ENCODE results near the gene BLM. TPM values are rescaled to one million over a fixed set of nuclear protein-coding genes. Genes with fewer than 3 reads are reported as not detected.

BLM gene
- total RNA-seq, 1 experiment from 2014 or later = 24.6 TPM

DNA sequence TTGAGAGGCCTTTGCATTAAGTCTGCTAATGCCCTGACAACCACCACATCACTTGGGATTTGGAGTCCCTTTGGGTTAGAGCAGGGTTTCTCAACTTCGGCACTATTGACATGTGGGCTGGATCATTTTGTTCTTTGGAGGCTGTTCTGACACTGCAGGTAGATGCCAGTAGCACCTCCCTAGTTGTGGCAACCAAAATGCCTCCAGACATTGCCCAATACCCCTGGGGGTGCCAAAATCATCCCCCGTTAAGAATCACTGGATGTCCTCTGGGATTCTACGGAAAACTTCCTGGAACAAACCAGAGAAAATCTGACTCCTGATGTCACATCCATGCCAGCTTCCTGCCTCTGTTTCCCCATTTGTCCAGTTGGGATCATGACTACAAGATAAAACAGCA is 37.2 kb upstream of the BLM start:
- H3K9ac ChIP-seq (ENCODE audit: low read length) = no peak overlapping the region
- DNase-seq (ENCODE audit: low read depth, low spot score) = no peak
- H3K9me2 ChIP-seq (ENCODE audit: insufficient read depth) = no peaks in the 10 kb centered on the region
- no peaks in the 10 kb centered on the region for H4K20me1 ChIP-seq (ENCODE audit: insufficient read depth)
- no peak for ATAC-seq
- H3K4me2 ChIP-seq (ENCODE audit: low read length) = no peak overlapping the region
- ChIA-PET POLR2A (no interaction called here), CTCF (no interaction called here), RAD21 (ENCODE audit: low non-redundant PET in 1 of 2, low total read pairs in 2 of 2, uncharacterized antibody in 2 of 2, unreplicated experiment in 2 of 2) (no interaction called here)
- H3K4me3 ChIP-seq (replicated peaks in 1 of 2; ENCODE audit: low read depth in 1 of 2, low read length in 2 of 2) = no peak overlapping the region
- no TSS peak for BruUV-seq (replicated peaks)
- no peak overlapping the region for H3K27ac ChIP-seq (ENCODE audit: low read depth, low read length)
- H3K27me3 ChIP-seq (ENCODE audit: insufficient read depth, low read length) = no peaks in the 10 kb centered on the region
- H3K36me3 ChIP-seq (ENCODE audit: control insufficient read depth in 1 of 2, insufficient read depth in 2 of 2, low read length in 2 of 2) = no peaks in the 10 kb centered on the region
- intact Hi-C loops (cut with micrococcal nuclease) = no loop called here
- H3K9me3 ChIP-seq (ENCODE audit: control insufficient read depth in 1 of 2, insufficient read depth in 1 of 2, low read depth in 1 of 2, low read length in 2 of 2) = no peaks in the 10 kb centered on the region
- H2AFZ ChIP-seq (ENCODE audit: low read depth, low read length, poor library complexity, severe bottlenecking) = no peak overlapping the region
- peaks cover 0 to 17% of the 10 kb centered on the region in 2 experiments; a peak in 1 of 4 replicates for H3K4me1 ChIP-seq (ENCODE audit: control insufficient read depth in 1 of 2, insufficient read depth in 2 of 2, low read length in 2 of 2)
- TF ChIP-seq CBX3 (IDR thresholded peaks at IDR 0.05; ENCODE audit: low read depth) = no peak
- no peak for TF ChIP-seq EZH2phosphoT487 (IDR thresholded peaks at IDR 0.05; ENCODE audit: borderline replicate concordance)
- no peak for TF ChIP-seq ZNF274 (IDR thresholded peaks at IDR 0.05; ENCODE audit: low read depth, low read length)
- TF ChIP-seq, protein P1, sequence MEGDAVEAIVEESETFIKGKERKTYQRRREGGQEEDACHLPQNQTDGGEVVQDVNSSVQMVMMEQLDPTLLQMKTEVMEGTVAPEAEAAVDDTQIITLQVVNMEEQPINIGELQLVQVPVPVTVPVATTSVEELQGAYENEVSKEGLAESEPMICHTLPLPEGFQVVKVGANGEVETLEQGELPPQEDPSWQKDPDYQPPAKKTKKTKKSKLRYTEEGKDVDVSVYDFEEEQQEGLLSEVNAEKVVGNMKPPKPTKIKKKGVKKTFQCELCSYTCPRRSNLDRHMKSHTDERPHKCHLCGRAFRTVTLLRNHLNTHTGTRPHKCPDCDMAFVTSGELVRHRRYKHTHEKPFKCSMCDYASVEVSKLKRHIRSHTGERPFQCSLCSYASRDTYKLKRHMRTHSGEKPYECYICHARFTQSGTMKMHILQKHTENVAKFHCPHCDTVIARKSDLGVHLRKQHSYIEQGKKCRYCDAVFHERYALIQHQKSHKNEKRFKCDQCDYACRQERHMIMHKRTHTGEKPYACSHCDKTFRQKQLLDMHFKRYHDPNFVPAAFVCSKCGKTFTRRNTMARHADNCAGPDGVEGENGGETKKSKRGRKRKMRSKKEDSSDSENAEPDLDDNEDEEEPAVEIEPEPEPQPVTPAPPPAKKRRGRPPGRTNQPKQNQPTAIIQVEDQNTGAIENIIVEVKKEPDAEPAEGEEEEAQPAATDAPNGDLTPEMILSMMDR (IDR thresholded peaks at IDR 0.05 in 2 of 3, conservative IDR thresholded peaks at IDR 0.05 in 1 of 3; ENCODE audit: borderline replicate concordance in 1 of 3, insufficient read depth in 1 of 3, low read depth in 2 of 3, low read length in 2 of 3) = no peak
- TF ChIP-seq CEBPB (IDR thresholded peaks at IDR 0.05; ENCODE audit: low read depth) = no peak
- no peaks in the 10 kb centered on the region for H3K79me2 ChIP-seq (ENCODE audit: insufficient read depth, low read length)

DNA sequence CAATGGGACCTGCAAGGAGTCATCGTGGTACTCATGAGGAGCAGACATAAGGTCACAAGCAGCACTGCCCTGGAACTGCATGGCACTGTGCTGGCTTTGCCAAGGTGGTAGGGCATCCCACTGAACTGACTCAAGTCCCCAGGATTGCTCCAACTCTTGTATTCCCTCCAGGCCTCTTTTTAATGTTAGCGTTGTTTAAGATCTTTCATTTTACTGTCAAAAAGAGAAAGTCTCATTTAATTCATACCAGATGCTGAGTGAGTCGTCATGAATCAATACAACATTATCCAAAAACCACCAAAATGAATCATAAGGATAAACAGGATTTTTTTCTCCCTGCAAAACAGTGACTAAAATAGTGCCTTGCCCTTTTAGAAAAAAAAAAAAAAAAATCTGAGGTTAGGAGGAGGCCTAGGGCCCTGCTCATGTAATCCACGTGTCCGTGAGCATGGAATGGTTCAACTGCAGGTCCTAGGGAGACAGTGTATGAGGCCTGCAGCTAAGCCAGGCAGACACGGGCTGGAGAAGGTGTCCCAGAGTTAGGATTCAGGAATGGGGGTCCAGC is 36.7 kb upstream of the BLM start:
- H3K27ac ChIP-seq (ENCODE audit: low read depth, low read length) = no peak overlapping the region
- no peaks in the 10 kb centered on the region for H3K79me2 ChIP-seq (ENCODE audit: insufficient read depth, low read length)
- no peak overlapping the region for H3K4me2 ChIP-seq (ENCODE audit: low read length)
- ChIA-PET POLR2A (no interaction called here), CTCF (no interaction called here), RAD21 (ENCODE audit: low non-redundant PET in 1 of 2, low total read pairs in 2 of 2, uncharacterized antibody in 2 of 2, unreplicated experiment in 2 of 2) (no interaction called here)
- H3K27me3 ChIP-seq (ENCODE audit: insufficient read depth, low read length) = no peaks in the 10 kb centered on the region
- TF ChIP-seq FOSL1 (IDR thresholded peaks at IDR 0.05; ENCODE audit: low read depth) (no peak), SIN3A (IDR thresholded peaks at IDR 0.05; ENCODE audit: low read depth) (no peak), ELF1 (IDR thresholded peaks at IDR 0.05; ENCODE audit: borderline replicate concordance, low read depth) (no peak), EZH2 (IDR thresholded peaks at IDR 0.05) (no peak), ZFX (IDR thresholded peaks at IDR 0.05) (no peak), JUND (IDR thresholded peaks at IDR 0.05) (no peak), POLR2AphosphoS5 (IDR thresholded peaks at IDR 0.05; ENCODE audit: low read depth, low read length) (no peak), YY1 (IDR thresholded peaks at IDR 0.05; ENCODE audit: extremely low read depth, insufficient replicate concordance, low read depth, low read length) (no peak)
- TF ChIP-seq, protein P2, sequence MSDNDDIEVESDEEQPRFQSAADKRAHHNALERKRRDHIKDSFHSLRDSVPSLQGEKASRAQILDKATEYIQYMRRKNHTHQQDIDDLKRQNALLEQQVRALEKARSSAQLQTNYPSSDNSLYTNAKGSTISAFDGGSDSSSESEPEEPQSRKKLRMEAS (IDR thresholded peaks at IDR 0.05) = no peak
- TF ChIP-seq, protein P3, sequence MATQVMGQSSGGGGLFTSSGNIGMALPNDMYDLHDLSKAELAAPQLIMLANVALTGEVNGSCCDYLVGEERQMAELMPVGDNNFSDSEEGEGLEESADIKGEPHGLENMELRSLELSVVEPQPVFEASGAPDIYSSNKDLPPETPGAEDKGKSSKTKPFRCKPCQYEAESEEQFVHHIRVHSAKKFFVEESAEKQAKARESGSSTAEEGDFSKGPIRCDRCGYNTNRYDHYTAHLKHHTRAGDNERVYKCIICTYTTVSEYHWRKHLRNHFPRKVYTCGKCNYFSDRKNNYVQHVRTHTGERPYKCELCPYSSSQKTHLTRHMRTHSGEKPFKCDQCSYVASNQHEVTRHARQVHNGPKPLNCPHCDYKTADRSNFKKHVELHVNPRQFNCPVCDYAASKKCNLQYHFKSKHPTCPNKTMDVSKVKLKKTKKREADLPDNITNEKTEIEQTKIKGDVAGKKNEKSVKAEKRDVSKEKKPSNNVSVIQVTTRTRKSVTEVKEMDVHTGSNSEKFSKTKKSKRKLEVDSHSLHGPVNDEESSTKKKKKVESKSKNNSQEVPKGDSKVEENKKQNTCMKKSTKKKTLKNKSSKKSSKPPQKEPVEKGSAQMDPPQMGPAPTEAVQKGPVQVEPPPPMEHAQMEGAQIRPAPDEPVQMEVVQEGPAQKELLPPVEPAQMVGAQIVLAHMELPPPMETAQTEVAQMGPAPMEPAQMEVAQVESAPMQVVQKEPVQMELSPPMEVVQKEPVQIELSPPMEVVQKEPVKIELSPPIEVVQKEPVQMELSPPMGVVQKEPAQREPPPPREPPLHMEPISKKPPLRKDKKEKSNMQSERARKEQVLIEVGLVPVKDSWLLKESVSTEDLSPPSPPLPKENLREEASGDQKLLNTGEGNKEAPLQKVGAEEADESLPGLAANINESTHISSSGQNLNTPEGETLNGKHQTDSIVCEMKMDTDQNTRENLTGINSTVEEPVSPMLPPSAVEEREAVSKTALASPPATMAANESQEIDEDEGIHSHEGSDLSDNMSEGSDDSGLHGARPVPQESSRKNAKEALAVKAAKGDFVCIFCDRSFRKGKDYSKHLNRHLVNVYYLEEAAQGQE (IDR thresholded peaks at IDR 0.05; ENCODE audit: low read depth) = no peak
- H3K9me2 ChIP-seq (ENCODE audit: insufficient read depth) = no peaks in the 10 kb centered on the region
- no peak overlapping the region for H3K4me3 ChIP-seq (replicated peaks in 1 of 2; ENCODE audit: low read depth in 1 of 2, low read length in 2 of 2)
- no peak overlapping the region for H2AFZ ChIP-seq (ENCODE audit: low read depth, low read length, poor library complexity, severe bottlenecking)
- peaks cover 0 to 17% of the 10 kb centered on the region in 2 experiments; a peak in 1 of 4 replicates for H3K4me1 ChIP-seq (ENCODE audit: control insufficient read depth in 1 of 2, insufficient read depth in 2 of 2, low read length in 2 of 2)
- no peaks in the 10 kb centered on the region for H3K9me3 ChIP-seq (ENCODE audit: control insufficient read depth in 1 of 2, insufficient read depth in 1 of 2, low read depth in 1 of 2, low read length in 2 of 2)
- intact Hi-C loops (cut with micrococcal nuclease) = no loop called here
- no peak overlapping the region for H3K9ac ChIP-seq (ENCODE audit: low read length)
- DNase-seq (ENCODE audit: low read depth, low spot score) = no peak
- BruUV-seq (replicated peaks) = no TSS peak
- H3K36me3 ChIP-seq (ENCODE audit: control insufficient read depth in 1 of 2, insufficient read depth in 2 of 2, low read length in 2 of 2) = no peaks in the 10 kb centered on the region
- ATAC-seq = no peak
- no peaks in the 10 kb centered on the region for H4K20me1 ChIP-seq (ENCODE audit: insufficient read depth)

All from HCT116 (cell line).